Fibroblast of lung (primary cell): ENCODE measurements around the gene OAT.

Source experiments
- CTCF ChIP-seq, 2 donors: IDR thresholded peaks in 1 of 2; conservative IDR thresholded peaks in 1 of 2; 1 replicate in 1 of 2; 2 replicates in 1 of 2; pipeline ENCODE4 v1.5.1; 2011 to 2012; ENCODE audit warnings: low read length in 2 of 2, control low read depth in 1 of 2, inconsistent platforms in 1 of 2, low read depth in 1 of 2, mild to moderate bottlenecking in 1 of 2
- EZH2 ChIP-seq: IDR thresholded peaks from 2 replicates; pipeline ENCODE4 v1.5.1; 2012; ENCODE audit warnings: low read length, control low read depth, mild to moderate bottlenecking; ENCODE audit errors: missing control alignments

- TF ChIP-seq CTCF (conservative IDR thresholded peaks at IDR 0.05 in 1 of 2, IDR thresholded peaks at IDR 0.05 in 1 of 2; ENCODE audit: low read depth in 1 of 2, low read length in 2 of 2) (no peak), EZH2 (no peak)
Measured at GRCh38 chr10:124375691-124376090, 43.0 kb downstream of the OAT start.
